NCI-H524 treated with DMSO at 0.1 percent for 48 hours (cell line): ENCODE results near the gene OGT.

Experiments used
- DNase-seq: peaks from one replicate; lab custom pipeline; 2025; lab: John Stamatoyannopoulos, UW

The OGT gene

GRCh38 chrX:71622576-71623450 lies 89.9 kb downstream of the OGT start:
- DNase-seq = no peak

DNA sequence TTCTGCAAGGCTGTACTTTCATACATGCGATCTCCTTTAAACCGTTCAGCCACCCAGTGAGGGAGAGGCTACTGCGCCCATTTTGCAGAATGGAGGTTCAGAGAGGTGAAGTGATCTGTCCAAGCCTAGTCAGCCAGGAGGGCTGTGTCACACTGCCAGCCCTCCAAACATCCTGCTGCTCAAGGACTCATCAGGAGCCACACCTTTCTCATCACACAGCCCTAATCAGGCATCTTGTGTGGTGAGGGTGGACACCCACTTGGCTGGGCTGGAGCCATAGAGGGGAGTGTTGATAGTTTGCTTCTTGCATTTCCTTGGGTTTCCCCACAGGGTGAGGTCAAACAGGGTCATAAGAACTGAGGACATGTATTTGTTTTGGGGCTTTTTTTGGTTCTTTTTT lies 90.8 kb downstream of the OGT start:
- no peak for DNase-seq

GRCh38 chrX:71625471-71625870 lies 92.6 kb downstream of the OGT start:
- no peak for DNase-seq
